H1 (cell line): Measurements from ENCODE around the gene PRMT6. TPM values are rescaled to one million over a fixed set of nuclear protein-coding genes. Genes with fewer than 3 reads are reported as not detected.
A peak's percentile ranks its signal among the peaks of the same experiment; 100 is the strongest.

ENCODE experiments used
- JUN ChIP-seq: IDR thresholded peaks from 2 replicates; pipeline ENCODE4 v1.6.1; 2011; ENCODE audit warnings: low read depth, mild to moderate bottlenecking, improper control_type of control experiment, low read length
- POLR2A ChIP-seq, 2 experiments: IDR thresholded peaks; 1 replicate in 1 of 2; 2 replicates in 1 of 2; pipeline ENCODE4 v1.6.1; 2011; ENCODE audit warnings: low read depth in 2 of 2, low read length in 2 of 2, mild to moderate bottlenecking in 2 of 2; ENCODE audit errors: control extremely low read depth in 1 of 2
- POLR2AphosphoS5 ChIP-seq: IDR thresholded peaks from 2 replicates; pipeline ENCODE4 v1.6.1; 2011; ENCODE audit warnings: low read depth, low read length
- RBBP5 ChIP-seq: IDR thresholded peaks from 2 replicates; pipeline ENCODE4 v1.7.1; 2012; ENCODE audit warnings: low read depth, mild to moderate bottlenecking, inconsistent platforms, low read length, moderate library complexity, borderline replicate concordance
- TAF1 ChIP-seq: IDR thresholded peaks from 2 replicates; pipeline ENCODE4 v1.6.1; 2011; ENCODE audit warnings: mild to moderate bottlenecking, low read depth, low read length
- polyA plus RNA-seq, 7 experiments: library from polyadenylated mRNA; depleted of rRNA in 3 of 7; stranded (reverse) in 5 of 7; unstranded in 2 of 7; fragments of >200 nt in 5 of 7; fragments of 200-250 nt in 2 of 7; gene quantifications; 1 replicate in 5 of 7; 2 replicates in 1 of 7; 4 replicates in 1 of 7; pipeline versions ENCODE4 v1.2.1 to v1.2.3, GENCODE V29; 2011 to 2013; ENCODE audit warnings: missing spikeins in 2 of 7, mixed read lengths in 2 of 7
- total RNA-seq: library from RNA; stranded (reverse); fragmentation: NEBNext Ultra II Directional; extraction: Animal tissue kit (Norgen Biotek cat#: 25700); gene quantifications from 2 replicates; pipeline ENCODE4 v1.2.1, GENCODE V29; 2021

Gene PRMT6
- total and polyA plus RNA-seq, 2 of the 8 experiments (the other 6 are each of a cell fraction or from before 2014, with no cell fraction given): 23.6 to 38.2 TPM

DNA sequence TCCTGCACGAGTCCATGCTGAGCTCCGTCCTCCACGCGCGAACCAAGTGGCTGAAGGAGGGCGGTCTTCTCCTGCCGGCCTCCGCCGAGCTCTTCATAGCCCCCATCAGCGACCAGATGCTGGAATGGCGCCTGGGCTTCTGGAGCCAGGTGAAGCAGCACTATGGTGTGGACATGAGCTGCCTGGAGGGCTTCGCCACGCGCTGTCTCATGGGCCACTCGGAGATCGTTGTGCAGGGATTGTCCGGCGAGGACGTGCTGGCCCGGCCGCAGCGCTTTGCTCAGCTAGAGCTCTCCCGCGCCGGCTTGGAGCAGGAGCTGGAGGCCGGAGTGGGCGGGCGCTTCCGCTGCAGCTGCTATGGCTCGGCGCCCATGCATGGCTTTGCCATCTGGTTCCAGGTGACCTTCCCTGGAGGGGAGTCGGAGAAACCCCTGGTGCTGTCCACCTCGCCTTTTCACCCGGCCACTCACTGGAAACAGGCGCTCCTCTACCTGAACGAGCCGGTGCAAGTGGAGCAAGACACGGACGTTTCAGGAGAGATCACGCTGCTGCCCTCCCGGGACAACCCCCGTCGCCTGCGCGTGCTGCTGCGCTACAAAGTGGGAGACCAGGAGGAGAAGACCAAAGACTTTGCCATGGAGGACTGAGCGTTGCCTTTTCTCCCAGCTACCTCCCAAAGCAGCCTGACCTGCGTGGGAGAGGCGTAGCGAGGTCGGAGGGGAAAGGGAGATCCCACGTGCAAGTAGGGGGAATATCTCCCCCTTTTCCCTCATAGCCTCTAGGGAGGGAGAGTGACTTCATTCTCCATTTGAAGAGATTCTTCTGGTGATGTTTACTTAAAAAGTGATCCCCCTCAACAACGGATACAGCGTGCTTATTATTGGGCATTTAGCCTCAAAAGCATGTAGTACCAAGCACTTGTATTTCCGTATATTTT is 991 bp downstream of the PRMT6 start (continued):
- TF ChIP-seq RBBP5: 0 out of 2 replicates have a peak, but pooled peaks have one; percentile 35
- TF ChIP-seq POLR2A (IDR thresholded peaks at IDR 0.05; ENCODE audit: control extremely low read depth in 1 of 2, low read depth in 2 of 2, low read length in 2 of 2): peak in 1 of 2 experiments; percentile 67; a peak in 2 of 3 replicates
- peak; percentile 65 for TF ChIP-seq TAF1
- no peak for TF ChIP-seq JUN
- peak; percentile 60; the same call in 1 of the 2 replicates for TF ChIP-seq POLR2AphosphoS5
- TF ChIP-seq, all 59 proteins: peak for 6
